Liver (tissue), 9 donors: ENCODE data around the gene ARHGAP21. TPM values are rescaled to one million over a fixed set of nuclear protein-coding genes. Genes with fewer than 3 reads are reported as not detected.

Experiments
- DNase-seq: peaks from one replicate; pipeline ENCODE4 v3.0.0-alpha.2; 2017; ENCODE audit warnings: low spot score
- H3K27ac ChIP-seq, 2 donors: one replicate each; pipeline ENCODE4 v1.7.0; 2013; ENCODE audit warnings: inconsistent platforms in 2 of 2, low read length in 2 of 2, control low read depth in 1 of 2, low read depth in 1 of 2, mild to moderate bottlenecking in 1 of 2
- H3K27me3 ChIP-seq, 4 donors: one replicate each; pipeline versions ENCODE4 v1.6.1 to v1.7.0; 2013; ENCODE audit warnings: low read length in 3 of 4, inconsistent platforms in 1 of 4, mild to moderate bottlenecking in 1 of 4, moderate library complexity in 1 of 4; ENCODE audit not compliant: control insufficient read depth in 4 of 4, insufficient read depth in 4 of 4
- H3K36me3 ChIP-seq, 4 donors: one replicate each; pipeline versions ENCODE4 v1.6.1 to v1.7.0; 2013; ENCODE audit warnings: low read length in 3 of 4, mild to moderate bottlenecking in 3 of 4, low read depth in 1 of 4, moderate library complexity in 1 of 4; ENCODE audit not compliant: control insufficient read depth in 4 of 4, insufficient read depth in 3 of 4
- H3K4me1 ChIP-seq, 4 donors: one replicate each; pipeline versions ENCODE4 v1.6.1 to v1.7.0; 2013; ENCODE audit warnings: low read length in 3 of 4, mild to moderate bottlenecking in 3 of 4, moderate library complexity in 1 of 4; ENCODE audit not compliant: control insufficient read depth in 4 of 4, insufficient read depth in 4 of 4
- H3K4me3 ChIP-seq, 3 donors: one replicate each; pipeline versions ENCODE4 v1.6.1 to v1.7.0; 2013; ENCODE audit warnings: low read length in 3 of 3, control low read depth in 1 of 3, low read depth in 1 of 3, mild to moderate bottlenecking in 1 of 3
- H3K9ac ChIP-seq, 2 donors: one replicate each; pipeline ENCODE4 v1.7.0; 2013; ENCODE audit warnings: low read length in 2 of 2, mild to moderate bottlenecking in 2 of 2, moderate library complexity in 2 of 2, control low read depth in 1 of 2, low read depth in 1 of 2
- H3K9me3 ChIP-seq, 4 donors: one replicate each; pipeline versions ENCODE4 v1.6.1 to v1.7.0; 2013; ENCODE audit warnings: low read length in 3 of 4; ENCODE audit not compliant: control insufficient read depth in 4 of 4
- FOXA2 ChIP-seq: IDR thresholded peaks from 2 replicates; pipeline ENCODE4 v1.6.1; 2016; ENCODE audit warnings: antibody characterized with exemption
- GABPA ChIP-seq, 2 donors: IDR thresholded peaks in 1 of 2; conservative IDR thresholded peaks in 1 of 2; 2 replicates each; pipeline ENCODE4 v1.6.1; 2016; ENCODE audit warnings: antibody characterized with exemption in 2 of 2, mild to moderate bottlenecking in 1 of 2, moderate library complexity in 1 of 2
- HNF4A ChIP-seq, 2 donors: conservative IDR thresholded peaks; 2 replicates each; pipeline ENCODE4 v1.6.1; 2016; ENCODE audit warnings: antibody characterized with exemption in 2 of 2, mild to moderate bottlenecking in 2 of 2
- HNF4G ChIP-seq: IDR thresholded peaks from 2 replicates; pipeline ENCODE4 v1.6.1; 2016; ENCODE audit warnings: antibody characterized with exemption
- JUND ChIP-seq, 2 donors: IDR thresholded peaks; 2 replicates each; pipeline ENCODE4 v1.6.1; 2016; ENCODE audit warnings: antibody characterized with exemption in 2 of 2
- NR2F2 ChIP-seq: IDR thresholded peaks from 2 replicates; pipeline ENCODE4 v1.6.1; 2016; ENCODE audit warnings: antibody characterized with exemption
- RAD21 ChIP-seq, 2 donors: IDR thresholded peaks; 2 replicates each; pipeline ENCODE4 v1.6.1; 2016; ENCODE audit warnings: antibody characterized with exemption in 2 of 2, mild to moderate bottlenecking in 2 of 2
- RXRA ChIP-seq, 2 donors: IDR thresholded peaks; 2 replicates each; pipeline ENCODE4 v1.6.1; 2017 to 2018; ENCODE audit warnings: antibody characterized with exemption in 2 of 2, mild to moderate bottlenecking in 1 of 2
- TAF1 ChIP-seq: conservative IDR thresholded peaks from 2 replicates; pipeline ENCODE4 v1.6.1; 2016; ENCODE audit warnings: antibody characterized with exemption, mild to moderate bottlenecking
- YY1 ChIP-seq: IDR thresholded peaks from 2 replicates; pipeline ENCODE4 v1.6.1; 2016; ENCODE audit warnings: antibody characterized with exemption, mild to moderate bottlenecking
- WGBS: extraction: QIAGEN DNeasy Blood & Tissue Kit; methylation state at CpG from one replicate; pipeline ENCODE4 v1.1.7; 2013; 5-methylcytosine and 5-hydroxymethylcytosine counted together
- polyA plus RNA-seq, 2 donors: library from polyadenylated mRNA; stranded (reverse) in 1 of 2; unstranded in 1 of 2; fragments of 200-250 nt in 1 of 2; fragments of >200 nt in 1 of 2; fragmentation: Nextera tagmentation in 1 of 2; extraction: Ambion mirVana in 1 of 2; gene quantifications; one replicate each; pipeline versions ENCODE4 v1.2.1 to v1.2.3, GENCODE V29; 2013 to 2015
- total RNA-seq, 2 donors: library from RNA; depleted of rRNA; stranded (reverse); fragments of >200 nt; gene quantifications; one replicate each; pipeline ENCODE4 v1.2.3, GENCODE V29; 2014
- TF ChIP-seq, protein P1 (sequence below): IDR thresholded peaks from 2 replicates; pipeline ENCODE4 v1.6.1; 2016; ENCODE audit warnings: antibody characterized with exemption
- TF ChIP-seq, protein P2 (sequence below): fragments of 150-350 bp; IDR thresholded peaks from 2 replicates; pipeline ENCODE4 v1.5.1; 2017; ENCODE audit warnings: improper control_type of control experiment, low read depth, low read length; ENCODE audit not compliant: missing input control
- TF ChIP-seq, protein P3 (sequence below): IDR thresholded peaks from 2 replicates; pipeline ENCODE4 v1.6.1; 2016; ENCODE audit warnings: antibody characterized with exemption
- TF ChIP-seq, protein P4 (sequence below): IDR thresholded peaks from 2 replicates; pipeline ENCODE4 v1.6.1; 2016; ENCODE audit warnings: antibody characterized with exemption, mild to moderate bottlenecking
- TF ChIP-seq, protein P5 (sequence below): IDR thresholded peaks from 2 replicates; pipeline ENCODE4 v1.6.1; 2016; ENCODE audit warnings: antibody characterized with exemption
- donor health status: healthy.
- donor health status: healthy.
- donor health status: healthy.
- donor health status: healthy.
- donor health status: healthy.

Gene ARHGAP21
- total and polyA plus RNA-seq, 4 donors: 7.8 to 30.6 (median 15.7) TPM

DNA sequence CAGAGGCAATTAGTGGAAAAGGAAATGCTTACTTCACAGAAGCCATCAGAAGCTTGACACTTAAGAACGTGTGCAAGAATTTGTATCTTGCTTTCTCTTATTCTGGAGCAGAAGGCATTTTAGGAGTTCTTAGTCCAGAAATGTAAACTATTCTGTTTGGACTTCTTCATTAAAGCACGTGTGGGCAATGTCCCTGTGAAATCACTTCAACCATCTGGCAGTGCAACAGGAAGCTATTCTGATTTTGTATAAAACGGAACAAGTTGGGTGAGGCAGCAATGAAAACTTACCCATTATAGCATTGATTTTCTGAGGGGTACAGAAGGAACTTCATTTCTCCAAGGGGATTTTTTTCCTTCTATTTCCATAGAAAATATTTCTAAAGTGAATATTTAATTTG, 21.3 kb upstream of the ARHGAP21 start:
- H3K4me3 ChIP-seq: no peak overlapping the region
- H3K36me3 ChIP-seq: no peaks in the 10 kb centered on the region
- 48% methylated on average over 3 of the region's 3 CpGs for WGBS
- no peak overlapping the region for H3K9ac ChIP-seq
- no peak for TF ChIP-seq TAF1
- TF ChIP-seq, protein P1, sequence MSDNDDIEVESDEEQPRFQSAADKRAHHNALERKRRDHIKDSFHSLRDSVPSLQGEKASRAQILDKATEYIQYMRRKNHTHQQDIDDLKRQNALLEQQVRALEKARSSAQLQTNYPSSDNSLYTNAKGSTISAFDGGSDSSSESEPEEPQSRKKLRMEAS: no peak
- TF ChIP-seq, protein P2, sequence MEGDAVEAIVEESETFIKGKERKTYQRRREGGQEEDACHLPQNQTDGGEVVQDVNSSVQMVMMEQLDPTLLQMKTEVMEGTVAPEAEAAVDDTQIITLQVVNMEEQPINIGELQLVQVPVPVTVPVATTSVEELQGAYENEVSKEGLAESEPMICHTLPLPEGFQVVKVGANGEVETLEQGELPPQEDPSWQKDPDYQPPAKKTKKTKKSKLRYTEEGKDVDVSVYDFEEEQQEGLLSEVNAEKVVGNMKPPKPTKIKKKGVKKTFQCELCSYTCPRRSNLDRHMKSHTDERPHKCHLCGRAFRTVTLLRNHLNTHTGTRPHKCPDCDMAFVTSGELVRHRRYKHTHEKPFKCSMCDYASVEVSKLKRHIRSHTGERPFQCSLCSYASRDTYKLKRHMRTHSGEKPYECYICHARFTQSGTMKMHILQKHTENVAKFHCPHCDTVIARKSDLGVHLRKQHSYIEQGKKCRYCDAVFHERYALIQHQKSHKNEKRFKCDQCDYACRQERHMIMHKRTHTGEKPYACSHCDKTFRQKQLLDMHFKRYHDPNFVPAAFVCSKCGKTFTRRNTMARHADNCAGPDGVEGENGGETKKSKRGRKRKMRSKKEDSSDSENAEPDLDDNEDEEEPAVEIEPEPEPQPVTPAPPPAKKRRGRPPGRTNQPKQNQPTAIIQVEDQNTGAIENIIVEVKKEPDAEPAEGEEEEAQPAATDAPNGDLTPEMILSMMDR: no peak
- no peak for TF ChIP-seq NR2F2
- TF ChIP-seq FOXA2: no peak
- TF ChIP-seq HNF4G: no peak
- TF ChIP-seq, protein P3, sequence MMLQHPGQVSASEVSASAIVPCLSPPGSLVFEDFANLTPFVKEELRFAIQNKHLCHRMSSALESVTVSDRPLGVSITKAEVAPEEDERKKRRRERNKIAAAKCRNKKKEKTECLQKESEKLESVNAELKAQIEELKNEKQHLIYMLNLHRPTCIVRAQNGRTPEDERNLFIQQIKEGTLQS: no peak
- TF ChIP-seq YY1: no peak
- H3K27ac ChIP-seq: no peak overlapping the region
- no peak for DNase-seq
- no peaks in the 10 kb centered on the region for H3K27me3 ChIP-seq
- H3K4me1 ChIP-seq: no peaks in the 10 kb centered on the region
- no peaks in the 10 kb centered on the region for H3K9me3 ChIP-seq

DNA sequence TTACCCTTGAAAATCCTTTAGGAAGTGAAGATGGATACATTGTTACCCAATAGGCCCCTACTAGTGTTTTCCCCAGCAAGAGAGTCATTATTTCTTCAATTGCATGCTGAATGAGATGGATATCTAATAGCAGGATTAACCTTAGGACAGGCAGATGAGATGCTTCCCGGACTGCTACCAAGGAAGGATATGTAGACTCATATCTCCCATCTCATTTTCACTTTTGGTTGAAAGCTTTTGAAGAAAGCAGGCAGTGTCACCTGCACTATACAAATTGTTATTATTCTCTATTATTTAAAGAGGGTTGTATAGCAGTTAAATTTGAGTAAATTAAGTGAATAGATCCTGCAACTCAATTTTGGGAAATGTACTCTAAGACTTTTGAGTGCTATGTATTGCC, 17.0 kb upstream of the ARHGAP21 start:
- H3K4me3 ChIP-seq: no peak overlapping the region

DNA sequence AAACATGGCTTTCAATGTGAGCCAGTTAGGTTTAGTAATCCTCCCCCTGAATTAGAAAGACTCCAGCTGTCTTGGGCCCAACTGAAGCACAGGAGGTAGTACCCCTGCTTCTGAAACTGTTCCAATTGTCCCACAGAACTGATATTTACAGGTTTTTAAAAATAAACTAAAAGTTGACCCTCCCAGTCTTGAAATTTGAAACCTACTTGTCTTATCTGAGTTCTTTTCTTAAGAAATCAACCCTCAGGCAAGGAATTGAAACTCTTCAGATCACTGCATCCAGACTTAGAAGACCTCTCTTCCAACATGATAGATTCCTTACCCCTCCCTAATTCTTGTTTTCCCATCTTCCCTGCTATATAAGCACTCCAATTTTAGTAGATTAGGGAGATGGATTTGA, 13.3 kb upstream of the ARHGAP21 start:
- H3K27ac ChIP-seq: no peak overlapping the region
- no peak for DNase-seq
- H3K27me3 ChIP-seq: no peaks in the 10 kb centered on the region
- H3K4me1 ChIP-seq: no peaks in the 10 kb centered on the region
- H3K4me3 ChIP-seq: no peak overlapping the region
- no peaks in the 10 kb centered on the region for H3K36me3 ChIP-seq
- no peaks in the 10 kb centered on the region for H3K9me3 ChIP-seq
- no peak overlapping the region for H3K9ac ChIP-seq
- no peak for TF ChIP-seq GABPA (IDR thresholded peaks at IDR 0.05 in 1 of 2, conservative IDR thresholded peaks at IDR 0.05 in 1 of 2)
- TF ChIP-seq, protein P1: no peak
- TF ChIP-seq, protein P2: no peak
- TF ChIP-seq, protein P4, sequence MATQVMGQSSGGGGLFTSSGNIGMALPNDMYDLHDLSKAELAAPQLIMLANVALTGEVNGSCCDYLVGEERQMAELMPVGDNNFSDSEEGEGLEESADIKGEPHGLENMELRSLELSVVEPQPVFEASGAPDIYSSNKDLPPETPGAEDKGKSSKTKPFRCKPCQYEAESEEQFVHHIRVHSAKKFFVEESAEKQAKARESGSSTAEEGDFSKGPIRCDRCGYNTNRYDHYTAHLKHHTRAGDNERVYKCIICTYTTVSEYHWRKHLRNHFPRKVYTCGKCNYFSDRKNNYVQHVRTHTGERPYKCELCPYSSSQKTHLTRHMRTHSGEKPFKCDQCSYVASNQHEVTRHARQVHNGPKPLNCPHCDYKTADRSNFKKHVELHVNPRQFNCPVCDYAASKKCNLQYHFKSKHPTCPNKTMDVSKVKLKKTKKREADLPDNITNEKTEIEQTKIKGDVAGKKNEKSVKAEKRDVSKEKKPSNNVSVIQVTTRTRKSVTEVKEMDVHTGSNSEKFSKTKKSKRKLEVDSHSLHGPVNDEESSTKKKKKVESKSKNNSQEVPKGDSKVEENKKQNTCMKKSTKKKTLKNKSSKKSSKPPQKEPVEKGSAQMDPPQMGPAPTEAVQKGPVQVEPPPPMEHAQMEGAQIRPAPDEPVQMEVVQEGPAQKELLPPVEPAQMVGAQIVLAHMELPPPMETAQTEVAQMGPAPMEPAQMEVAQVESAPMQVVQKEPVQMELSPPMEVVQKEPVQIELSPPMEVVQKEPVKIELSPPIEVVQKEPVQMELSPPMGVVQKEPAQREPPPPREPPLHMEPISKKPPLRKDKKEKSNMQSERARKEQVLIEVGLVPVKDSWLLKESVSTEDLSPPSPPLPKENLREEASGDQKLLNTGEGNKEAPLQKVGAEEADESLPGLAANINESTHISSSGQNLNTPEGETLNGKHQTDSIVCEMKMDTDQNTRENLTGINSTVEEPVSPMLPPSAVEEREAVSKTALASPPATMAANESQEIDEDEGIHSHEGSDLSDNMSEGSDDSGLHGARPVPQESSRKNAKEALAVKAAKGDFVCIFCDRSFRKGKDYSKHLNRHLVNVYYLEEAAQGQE: no peak
- TF ChIP-seq RXRA (IDR thresholded peaks at IDR 0.05): no peak
- TF ChIP-seq, protein P3: no peak
- TF ChIP-seq RAD21 (IDR thresholded peaks at IDR 0.05): no peak
- TF ChIP-seq JUND (IDR thresholded peaks at IDR 0.05): no peak
- no peak for TF ChIP-seq TAF1
- no peak for TF ChIP-seq HNF4A (conservative IDR thresholded peaks at IDR 0.05)
- TF ChIP-seq FOXA2: no peak

More for the DNA sequence above, 17.0 kb upstream of the ARHGAP21 start:
- TF ChIP-seq GABPA (IDR thresholded peaks at IDR 0.05 in 1 of 2, conservative IDR thresholded peaks at IDR 0.05 in 1 of 2): no peak
- TF ChIP-seq YY1: no peak
- no peak for TF ChIP-seq HNF4A (conservative IDR thresholded peaks at IDR 0.05)
- TF ChIP-seq, protein P5, sequence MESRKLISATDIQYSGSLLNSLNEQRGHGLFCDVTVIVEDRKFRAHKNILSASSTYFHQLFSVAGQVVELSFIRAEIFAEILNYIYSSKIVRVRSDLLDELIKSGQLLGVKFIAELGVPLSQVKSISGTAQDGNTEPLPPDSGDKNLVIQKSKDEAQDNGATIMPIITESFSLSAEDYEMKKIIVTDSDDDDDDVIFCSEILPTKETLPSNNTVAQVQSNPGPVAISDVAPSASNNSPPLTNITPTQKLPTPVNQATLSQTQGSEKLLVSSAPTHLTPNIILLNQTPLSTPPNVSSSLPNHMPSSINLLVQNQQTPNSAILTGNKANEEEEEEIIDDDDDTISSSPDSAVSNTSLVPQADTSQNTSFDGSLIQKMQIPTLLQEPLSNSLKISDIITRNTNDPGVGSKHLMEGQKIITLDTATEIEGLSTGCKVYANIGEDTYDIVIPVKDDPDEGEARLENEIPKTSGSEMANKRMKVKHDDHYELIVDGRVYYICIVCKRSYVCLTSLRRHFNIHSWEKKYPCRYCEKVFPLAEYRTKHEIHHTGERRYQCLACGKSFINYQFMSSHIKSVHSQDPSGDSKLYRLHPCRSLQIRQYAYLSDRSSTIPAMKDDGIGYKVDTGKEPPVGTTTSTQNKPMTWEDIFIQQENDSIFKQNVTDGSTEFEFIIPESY: no peak
- TF ChIP-seq RXRA (IDR thresholded peaks at IDR 0.05): no peak
- no peak for TF ChIP-seq HNF4G
- H3K27me3 ChIP-seq: no peaks in the 10 kb centered on the region
- no peaks in the 10 kb centered on the region for H3K4me1 ChIP-seq
- no peaks in the 10 kb centered on the region for H3K36me3 ChIP-seq
- H3K9me3 ChIP-seq: no peaks in the 10 kb centered on the region
- H3K9ac ChIP-seq: no peak overlapping the region
- no peak for DNase-seq
- H3K27ac ChIP-seq: no peak overlapping the region
- WGBS: 91% methylated on average over 1 of the region's 1 CpG
